ENCODE results near the gene CEP72.
A peak's percentile ranks its signal among the peaks of the same experiment; 100 is the strongest.
"Not testable (repeated sequence)": the region's sequence is repeated elsewhere in the genome, so short reads cannot be mapped to it uniquely, and the experiment has no call there.

CEP72 gene

DNA sequence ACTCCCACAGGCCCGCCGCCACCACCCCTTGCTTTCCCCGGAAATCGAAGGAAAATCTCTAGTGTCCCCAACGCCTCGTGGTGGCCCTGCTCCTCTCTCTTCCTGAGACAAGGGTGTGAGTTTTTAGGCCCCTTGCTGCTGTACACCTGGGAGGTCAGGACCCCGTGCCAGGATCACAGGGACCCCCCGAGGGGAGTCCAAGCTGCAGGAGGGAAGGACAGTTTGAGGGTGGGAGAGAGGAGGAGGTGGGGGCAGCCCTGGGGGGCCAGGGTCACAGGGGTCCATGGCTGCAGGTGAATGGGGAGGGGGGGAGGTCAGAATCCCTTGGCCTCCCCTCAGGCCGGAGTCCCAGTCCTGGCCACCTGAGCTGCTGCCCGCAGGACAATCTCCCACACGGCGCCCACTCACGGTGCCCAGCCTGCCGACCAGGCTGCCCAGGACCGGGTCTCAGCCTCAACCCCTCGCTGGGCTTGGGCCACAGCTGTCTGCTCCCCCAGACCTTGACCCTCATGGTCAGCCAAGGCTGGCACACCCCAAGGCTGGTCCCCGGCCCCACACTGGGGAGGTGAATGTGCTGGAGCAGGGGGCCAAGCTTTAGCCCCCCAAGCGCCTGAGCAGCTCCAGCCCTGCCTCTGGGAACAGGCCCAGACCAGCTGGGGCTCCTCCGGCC, 61.2 kb downstream of the CEP72 start:
- no peak for DNase-seq (ENCODE audit: low spot score)

DNA sequence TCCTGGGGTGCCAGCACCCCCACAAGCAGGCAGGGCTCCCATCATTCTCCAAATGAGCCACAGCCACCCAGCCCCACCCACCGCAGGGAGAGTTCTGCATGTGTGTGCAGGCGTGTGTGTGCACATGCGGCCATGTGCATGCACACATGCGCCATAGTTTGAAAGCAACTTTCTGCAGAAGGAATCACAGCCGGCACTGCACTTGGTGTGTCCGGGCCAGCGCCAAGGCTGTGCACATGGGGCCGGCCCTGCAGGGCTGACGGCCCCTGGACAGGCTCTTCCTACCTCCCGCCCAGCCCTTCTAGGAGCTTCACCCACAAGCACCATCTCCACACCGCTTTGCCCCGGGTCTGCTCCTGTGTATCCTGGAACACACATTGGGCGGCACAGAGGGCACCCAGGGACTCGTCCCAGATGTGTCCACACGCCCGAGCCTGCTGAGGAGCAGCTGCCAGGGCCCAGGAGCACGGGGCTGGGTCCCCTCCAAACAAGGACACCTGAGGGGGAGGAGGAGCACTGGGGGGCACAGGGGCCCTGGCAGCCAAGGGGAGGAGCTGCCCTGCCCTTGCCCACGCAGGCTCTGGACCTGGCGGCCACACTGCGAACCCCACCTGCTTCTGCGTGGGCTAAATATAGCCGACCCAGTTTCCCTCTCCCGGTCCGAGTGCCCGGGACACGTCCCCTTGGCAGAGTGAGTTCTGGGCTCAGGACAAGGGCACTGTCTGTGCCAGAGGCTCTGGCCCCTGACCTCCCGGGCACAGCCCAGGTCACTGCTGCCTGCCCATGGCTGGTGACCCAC, 61.9 kb downstream of the CEP72 start:
- peak; percentile 54 for DNase-seq (ENCODE audit: low spot score)

DNA sequence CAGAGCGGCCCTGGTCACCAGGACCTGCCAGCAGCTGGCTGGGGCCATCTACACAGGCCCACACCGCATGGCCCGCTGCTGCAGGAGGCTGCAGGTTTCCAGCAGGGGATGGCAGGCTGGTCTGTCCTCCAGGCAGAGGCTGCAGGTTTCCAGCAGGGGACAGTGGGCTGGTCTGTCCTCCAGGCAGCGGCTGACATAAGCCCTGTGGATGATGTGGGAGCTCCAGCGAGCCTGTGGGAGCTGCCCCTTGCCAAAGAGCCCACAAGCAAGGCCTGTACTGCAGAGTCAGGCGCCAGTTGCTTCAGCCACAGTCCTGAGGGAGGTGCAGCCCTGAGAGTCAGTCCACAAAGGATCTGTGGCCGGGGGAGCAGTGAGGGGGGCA, 62.5 kb downstream of the CEP72 start:
- peak; percentile 49 for DNase-seq (ENCODE audit: low spot score)

DNA sequence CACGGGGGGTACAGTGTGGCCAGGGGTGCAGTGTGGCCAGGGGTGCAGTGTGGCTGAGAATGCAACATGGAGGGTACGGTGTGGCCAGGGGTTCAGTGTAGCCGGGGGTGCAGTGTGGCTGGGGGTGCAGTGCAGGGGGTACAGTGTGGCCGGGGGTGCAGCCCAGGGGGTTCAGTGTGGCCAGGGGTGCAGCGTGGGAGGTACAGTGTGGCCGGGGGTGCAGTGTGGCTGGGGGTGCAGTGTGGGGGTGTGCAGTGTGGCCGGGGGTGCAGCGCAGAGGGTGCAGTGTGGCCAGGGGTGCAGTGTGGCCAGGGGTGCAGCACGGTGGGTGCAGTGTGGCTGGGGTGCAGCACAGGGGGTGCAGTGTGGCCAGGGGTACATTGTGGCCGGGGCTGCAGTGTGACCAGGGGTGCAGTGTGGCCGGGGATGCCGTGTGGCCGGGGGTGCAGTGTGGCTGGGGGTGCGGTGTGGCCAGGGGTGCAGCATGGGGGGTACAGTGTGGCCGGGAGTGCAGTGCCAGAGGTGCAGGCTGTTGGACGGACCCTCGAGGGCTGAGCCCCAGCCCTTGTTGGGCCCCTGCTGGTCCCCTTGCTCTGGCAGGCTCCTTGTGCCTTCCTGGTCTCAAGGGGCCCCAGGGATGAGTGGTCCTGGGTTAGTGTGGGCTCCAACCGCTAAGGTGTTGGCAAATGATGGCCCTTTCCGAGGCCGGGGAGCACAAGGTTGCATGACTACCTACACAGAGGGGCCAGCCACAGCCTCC, 63.2 kb downstream of the CEP72 start:
- no peak for DNase-seq (ENCODE audit: low spot score)

DNA sequence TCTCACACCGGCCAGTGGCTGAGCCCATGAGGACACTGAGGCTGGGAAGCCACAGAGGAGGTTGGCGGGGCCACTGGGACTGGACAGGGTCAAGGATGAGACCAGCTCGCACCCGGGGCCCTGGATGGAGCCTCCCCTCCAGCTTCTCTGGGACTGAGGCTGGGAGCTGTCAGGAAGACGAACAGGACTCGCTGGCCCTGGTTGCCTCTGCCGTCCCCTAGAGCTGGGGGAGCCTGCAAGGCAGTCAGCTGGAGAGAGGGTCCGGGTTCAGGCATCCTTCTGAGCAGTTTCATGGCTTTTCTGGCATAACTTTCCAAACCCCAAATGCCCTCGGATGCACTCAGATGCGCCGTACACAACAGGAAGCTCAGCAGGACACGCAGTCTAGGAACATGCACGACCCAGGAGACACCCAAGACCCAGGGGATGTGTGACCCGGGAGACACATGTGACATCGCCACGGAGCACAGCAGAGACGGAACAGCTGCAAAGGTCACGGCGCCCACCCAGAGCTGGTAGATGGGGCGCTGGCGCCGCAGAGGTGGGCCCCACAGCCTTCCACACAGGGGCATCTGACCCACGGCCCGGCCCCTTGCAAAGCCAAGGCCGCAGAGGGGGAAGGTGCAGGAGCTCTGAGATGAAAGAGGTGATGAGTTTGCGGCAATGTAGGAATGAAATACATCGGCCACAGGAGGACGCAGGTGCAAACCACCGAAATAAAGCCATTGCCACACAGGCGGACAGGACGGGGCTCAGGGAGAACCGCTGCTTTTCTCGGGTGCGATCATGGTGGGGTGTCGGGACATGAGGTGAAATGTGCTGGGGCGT, 63.9 kb downstream of the CEP72 start:
- DNase-seq (ENCODE audit: low spot score) = no peak

DNA sequence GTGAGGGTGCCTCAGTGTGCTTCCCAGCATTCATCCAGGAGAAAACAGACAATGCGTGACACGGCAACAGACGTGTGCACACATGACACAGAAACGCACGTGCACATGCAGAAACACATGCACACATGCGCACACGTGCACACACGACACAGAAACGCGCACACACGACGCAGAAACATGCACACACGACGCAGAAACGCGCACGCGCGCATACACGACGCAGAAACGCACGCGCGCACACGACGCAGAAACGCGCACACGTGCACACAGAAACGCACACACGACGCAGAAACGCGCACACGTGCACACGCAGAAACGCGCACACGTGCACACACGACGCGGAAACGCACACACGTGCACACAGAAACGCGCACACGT, 64.5 kb downstream of the CEP72 start:
- no peak for DNase-seq (ENCODE audit: low spot score)

DNA sequence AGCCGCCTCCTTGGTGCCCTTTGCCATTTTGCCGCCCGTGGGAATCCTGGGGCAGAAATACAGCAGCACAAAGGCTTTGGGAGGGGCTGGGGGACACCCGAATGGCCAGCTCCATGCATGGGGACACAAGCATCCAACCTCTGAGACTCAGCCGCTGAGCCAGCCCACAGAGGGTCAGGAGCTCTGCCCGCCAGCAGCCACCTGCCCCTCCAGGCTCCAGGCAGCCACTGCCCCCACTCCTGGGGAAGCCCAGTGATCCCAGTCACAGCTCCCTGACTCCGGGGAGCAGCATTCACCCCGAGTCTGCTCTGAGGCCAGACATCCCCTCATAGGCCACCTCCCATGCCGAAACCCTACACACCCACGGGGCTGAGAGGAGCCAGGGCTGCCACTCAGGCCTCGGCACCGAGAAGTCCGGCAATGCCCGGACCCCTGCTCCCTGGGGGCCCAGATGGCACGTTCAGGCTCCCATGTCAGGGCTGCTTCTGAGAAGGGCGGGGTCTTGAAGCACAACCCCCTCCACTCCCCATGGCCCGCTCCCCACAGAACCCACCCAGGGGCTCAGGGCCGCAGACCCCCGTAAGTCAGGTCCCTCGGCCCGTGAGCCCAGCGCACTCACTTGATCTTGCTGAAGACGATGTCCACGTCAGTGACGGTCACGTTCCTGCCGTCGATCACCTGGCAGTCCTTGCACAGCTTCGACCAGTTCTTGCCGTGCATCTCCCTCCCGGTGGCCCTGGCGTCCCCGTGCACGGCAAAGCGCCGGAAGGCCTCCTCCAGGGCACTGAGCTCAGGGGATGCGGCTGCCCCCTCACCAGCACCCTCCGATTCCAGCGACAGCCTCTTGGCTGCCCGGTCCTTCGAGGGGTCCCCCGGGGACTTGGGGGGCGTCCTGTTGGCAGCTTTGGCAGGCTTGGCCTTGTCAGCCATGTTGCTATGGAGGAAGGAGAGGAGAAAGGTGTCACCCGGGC, 65.3 kb downstream of the CEP72 start:
- no peak for DNase-seq (ENCODE audit: low spot score)

DNA sequence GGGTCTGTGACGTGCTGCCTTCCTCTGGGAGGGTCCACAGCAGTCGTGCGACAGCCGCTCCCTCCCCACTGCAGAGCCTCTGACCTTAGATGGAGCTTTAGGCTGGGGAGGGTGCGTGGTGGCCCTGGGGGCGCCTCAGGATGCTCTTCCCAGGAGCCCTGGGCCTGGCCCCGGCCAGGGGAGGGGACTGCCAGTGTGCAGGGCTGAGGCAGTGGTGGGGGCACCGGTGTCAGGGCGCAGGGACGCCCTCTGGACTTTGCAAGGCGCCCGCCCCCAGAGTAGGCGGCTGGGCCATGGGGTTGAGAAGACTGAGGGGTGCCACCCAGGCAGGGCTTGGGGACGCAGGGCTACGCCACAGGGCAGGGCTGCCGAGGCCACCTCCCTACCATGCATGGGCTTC, 66.4 kb downstream of the CEP72 start:
- DNase-seq (ENCODE audit: low spot score) = not testable (repeated sequence)

DNA sequence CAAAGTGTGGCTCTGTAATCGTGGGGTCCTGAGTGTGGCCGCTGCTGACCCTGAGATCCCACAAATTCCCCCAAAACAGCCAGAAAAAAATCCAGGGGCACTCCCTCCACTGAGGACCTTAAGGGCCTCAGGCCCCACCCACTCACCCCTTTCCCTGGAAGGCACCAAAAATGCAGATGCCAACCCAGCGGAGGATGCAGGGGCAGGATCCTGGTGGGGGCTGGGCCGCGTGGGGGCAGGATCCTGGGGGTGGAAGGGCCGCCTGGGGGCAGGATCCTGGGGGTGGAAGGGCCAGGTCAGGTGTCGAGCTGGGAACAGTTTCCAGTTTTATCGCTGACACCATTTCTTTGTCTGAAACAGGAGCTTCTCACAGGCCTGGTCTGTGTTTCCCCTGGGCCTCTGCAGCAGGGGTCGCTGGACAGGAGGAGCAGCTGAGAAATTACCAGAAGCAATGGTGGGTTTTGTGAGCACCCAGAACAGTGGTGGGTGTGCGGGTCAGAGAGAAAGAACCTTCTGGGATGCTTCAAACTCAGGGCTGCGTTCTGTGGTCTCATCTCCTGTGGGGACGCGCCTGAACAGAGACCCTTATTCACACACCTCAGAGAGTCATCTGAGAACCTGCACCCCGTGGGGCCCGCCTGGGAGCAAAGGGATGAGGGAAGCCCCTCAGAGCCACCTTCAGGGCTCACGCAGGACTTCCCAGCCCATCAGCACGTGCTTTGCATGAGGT, 67.2 kb downstream of the CEP72 start:
- not testable (repeated sequence) for DNase-seq (ENCODE audit: low spot score)

DNA sequence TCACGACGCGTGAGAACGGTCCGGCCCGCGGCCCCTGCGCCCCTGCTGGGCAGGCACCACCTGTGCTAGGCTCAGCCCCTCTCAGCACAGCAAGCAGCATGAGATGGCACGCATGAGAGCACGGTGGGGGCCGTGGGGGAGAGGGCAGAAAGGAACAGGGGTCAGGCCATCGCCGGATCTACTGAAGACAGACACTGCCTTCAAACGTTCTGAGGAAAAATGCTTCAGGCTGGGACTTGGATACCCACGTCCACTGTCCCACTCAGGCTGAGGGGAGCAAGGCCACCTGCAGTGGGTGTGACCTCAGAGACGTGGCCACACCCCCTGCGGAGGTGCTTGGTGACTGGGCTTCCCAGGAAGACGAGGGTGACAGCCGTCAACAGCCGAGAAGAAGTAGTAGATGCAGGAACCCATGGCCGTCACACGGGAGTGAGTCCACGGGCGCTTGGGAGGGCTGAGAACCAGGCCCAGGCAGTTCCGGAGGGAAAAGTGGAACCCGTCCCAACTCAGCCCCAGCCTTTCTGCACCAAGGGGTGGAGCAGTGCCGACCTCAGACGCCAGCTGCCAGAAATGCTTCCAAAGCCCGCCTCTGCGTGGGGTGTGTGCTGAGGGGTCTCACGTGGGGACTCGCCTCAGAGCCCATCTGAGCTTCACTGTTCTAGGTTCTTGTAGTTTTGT, 68.1 kb downstream of the CEP72 start:
- not testable (repeated sequence) for DNase-seq (ENCODE audit: low spot score)

DNA sequence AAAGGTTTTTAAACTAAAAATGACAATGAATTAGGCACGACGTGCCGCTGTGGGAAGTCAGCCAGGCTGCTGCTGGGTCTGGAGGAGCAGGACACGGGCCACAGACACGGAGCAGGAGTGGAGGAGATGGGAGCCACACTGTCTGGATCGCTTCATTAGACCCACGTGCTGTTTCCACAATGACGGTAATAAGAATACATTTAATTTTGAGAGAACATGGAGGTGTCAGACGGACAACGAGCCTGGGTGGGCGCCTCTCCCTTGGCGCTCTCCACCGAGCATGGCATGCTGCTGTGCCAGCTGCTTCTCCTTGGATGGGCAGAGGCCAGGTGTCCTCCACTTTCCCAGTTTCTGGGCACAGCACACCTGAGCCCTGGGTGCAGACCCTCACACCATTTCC, 68.7 kb downstream of the CEP72 start:
- not testable (repeated sequence) for DNase-seq (ENCODE audit: low spot score)

DNA sequence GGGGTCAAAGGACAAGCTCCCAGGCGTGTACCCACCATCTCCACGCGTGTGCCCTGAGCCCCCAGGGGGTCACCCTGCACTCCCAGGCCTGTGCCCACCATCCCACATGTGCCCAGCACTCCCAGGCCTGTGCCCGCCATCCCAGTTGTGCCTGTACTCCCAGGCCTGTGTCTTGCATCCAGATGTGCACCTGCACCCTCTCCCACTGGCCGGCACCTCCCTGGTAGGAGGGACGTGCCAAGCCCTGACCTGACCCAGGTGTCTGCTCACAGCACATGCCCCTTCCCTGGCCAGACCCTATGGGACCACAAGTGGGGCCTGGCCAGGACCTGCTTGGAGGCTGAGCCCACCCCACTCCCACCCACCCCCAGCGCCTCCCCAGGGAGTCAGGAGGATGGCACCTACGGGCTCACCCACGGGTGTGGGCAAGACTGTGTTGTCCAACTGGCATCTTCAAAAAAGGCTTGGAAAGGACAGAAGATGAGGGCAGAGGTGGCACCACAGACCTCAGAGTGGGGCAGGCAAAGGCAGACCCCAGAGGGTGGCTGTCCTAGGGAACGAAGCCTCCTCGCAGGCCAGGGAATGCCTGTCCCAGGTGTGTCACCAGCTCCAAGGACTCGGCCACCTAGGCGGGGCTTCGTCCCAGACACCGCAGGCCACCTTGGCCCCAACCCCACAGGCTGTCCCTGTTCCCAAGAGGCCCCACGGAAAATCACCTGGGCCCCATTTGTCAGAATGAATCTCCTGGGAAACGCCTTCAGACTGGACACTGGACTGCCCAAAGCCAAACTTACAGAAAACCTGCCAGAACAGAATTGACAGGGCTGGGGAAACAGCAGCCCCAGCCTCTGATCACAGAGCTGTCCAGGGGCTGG, 69.4 kb downstream of the CEP72 start:
- not testable (repeated sequence) for DNase-seq (ENCODE audit: low spot score)

DNA sequence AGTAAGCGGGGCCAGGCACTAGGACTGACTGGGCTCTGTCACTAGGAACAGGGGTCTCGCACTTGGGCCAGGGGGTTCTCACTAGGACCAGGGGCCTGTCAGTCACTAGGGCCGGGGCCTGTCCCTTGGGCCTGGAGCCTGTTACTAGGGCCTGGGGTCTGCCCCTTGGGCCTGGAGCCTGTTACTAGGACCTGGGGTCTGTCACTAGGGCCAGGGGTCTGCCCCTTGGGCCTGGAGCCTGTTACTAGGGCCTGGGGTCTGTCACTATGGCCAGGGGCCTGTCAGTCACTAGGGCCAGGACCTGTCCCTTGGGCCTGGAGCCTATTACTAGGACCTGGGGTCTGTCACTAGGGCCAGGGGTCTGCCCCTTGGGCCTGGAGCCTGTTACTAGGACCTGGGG, 70.1 kb downstream of the CEP72 start:
- DNase-seq (ENCODE audit: low spot score) = not testable (repeated sequence)

DNA sequence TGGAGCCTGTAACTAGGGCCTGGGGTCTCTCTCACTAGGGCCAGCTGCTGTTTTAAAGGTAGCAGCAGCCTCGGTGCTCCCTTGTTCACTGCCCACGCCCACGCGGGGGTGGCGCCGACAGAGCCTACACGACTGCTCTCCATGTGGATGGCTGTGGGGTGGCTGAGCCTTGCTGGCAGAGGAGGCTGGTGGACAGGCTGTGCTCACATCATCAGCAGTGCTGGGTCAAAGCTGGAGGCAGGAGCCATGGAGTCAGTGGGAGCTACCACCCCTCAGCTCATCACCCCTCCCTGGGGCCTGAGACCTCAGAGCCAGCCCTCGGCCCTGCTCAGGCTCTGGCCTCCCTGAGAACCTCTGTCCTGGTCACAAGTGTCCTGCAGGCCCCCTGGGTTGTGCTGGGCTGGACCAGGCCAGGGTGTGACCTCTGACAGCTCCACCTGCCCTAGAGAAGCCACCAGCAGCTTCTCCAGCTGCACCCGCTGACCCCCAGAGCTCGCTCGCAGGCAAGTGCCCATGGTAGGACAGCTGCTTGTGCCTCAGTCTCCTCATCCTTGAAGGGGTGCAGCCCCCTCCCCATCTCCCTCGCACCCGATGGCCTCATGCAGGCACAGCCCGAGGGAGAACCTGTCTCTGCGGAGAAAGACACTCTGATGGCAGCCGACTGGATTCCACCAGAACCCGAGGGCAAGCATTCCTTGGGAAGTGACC, 70.7 kb downstream of the CEP72 start:
- not testable (repeated sequence) for DNase-seq (ENCODE audit: low spot score)

DNA sequence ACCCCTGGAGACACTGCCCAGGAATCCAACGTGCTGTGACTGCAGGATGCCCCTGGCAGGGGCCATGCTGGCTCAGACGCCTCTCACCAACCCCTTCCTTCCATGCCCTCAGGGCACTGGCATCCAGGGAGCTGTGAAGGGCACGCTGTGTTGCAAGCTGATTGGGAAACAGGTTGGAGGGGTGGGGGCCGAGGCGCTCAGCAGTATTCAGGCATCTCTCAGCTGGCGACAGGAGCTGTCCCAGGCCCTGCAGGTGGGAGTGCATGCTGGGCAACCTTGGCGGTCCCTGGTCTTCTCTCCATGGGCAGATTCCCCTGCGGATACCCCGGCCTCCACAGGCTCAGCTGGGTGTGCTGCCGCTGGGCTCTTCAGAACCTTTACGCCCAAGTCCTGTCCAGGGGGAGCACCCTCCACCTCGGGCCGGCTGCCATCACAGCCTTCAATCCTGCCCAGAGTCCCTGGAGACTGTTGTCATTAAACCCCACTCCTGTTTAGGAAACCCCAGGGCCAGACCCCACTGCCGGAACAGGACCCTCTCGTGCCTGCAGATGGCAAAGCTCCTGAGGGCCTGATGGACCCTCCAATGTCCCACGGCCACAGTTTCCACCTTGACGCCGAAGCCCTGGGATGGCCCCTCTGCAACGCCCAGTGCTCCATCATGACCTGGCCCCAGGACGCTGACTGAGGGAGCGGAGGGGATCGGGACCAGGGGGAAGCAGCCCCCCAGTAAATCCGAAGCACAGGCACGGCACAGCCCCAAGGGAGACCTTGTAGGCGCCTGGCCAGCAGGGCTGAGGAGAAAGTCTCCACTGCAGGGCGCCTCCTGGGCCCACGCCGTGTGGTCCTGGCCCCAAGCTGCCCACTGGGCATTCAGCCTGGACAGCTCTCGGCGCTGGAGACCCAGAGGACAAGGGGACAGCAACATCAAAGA, 71.7 kb downstream of the CEP72 start:
- no peak for DNase-seq (ENCODE audit: low spot score)

DNA sequence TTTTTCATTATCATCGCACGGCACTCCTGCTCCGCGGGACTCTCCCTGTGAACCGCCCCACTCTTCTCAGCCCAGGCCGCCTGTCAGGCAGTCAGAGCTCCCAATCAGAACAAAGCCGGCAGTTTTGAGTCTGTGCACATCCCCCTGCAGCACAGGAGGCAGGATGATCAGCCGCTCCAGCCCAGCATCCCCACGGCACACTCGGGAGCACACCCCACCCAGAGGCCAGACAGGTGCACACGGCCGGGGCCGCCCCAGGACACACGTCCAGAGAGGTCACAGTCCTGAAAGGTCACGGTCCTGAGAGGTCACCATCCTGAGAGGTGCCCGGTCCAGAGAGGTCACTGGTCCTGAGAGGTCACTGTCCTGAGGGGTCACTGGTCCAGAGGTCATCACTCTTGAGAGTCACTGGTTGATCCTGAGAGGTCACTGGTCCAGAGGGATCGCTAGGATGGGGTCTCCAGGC, 72.6 kb downstream of the CEP72 start:
- DNase-seq (ENCODE audit: low spot score) = no peak

Data from cerebellar cortex (tissue), 1 donor.